H1 (cell line): ENCODE data around the gene MKI67. TPM values are rescaled to one million over a fixed set of nuclear protein-coding genes. Genes with fewer than 3 reads are reported as not detected.
"Not testable (repeated sequence)": the region's sequence is repeated elsewhere in the genome, so short reads cannot be mapped to it uniquely, and the experiment has no call there.

Experiments used
- CTCF ChIA-PET: fragments of 300-600 bp; sonication (Branson Sonifier 250); formaldehyde crosslinking; loops from one replicate; lab custom pipeline; 2021; ENCODE audit not compliant: partially characterized antibody; lab: Charles Lee
- POLR2A ChIA-PET: fragments of 300-600 bp; sonication (Branson Sonifier 250); formaldehyde crosslinking; loops from one replicate; lab custom pipeline; 2021; ENCODE audit warnings: inconsistent platforms; ENCODE audit not compliant: partially characterized antibody; lab: Charles Lee
- DNase-seq, 2 experiments: peaks; one replicate each; pipeline versions ENCODE4 v3.0.0 to v3.0.0-alpha.2; 2010 to 2022; ENCODE audit warnings: low spot score in 2 of 2, low read depth in 1 of 2, mixed read lengths in 1 of 2
- FAIRE-seq: peaks from 2 replicates; lab custom pipeline; 2011; peaks lifted over from hg19 to GRCh38; lab: Jason Lieb, UNC
- H2AFZ ChIP-seq: 2 replicates; pipeline ENCODE4 v1.8.1; 2012; ENCODE audit warnings: low read length, inconsistent platforms
- H2AK5ac ChIP-seq: 2 replicates; pipeline ENCODE4 v1.6.1; 2013; ENCODE audit warnings: low read depth, low read length
- H2BK120ac ChIP-seq: replicated peaks from 2 replicates; pipeline ENCODE3; 2013; ENCODE audit warnings: low read depth, low read length, inconsistent platforms
- H2BK12ac ChIP-seq: 2 replicates; pipeline ENCODE4 v1.6.1; 2013; ENCODE audit warnings: low read depth, low read length
- H2BK15ac ChIP-seq: 2 replicates; pipeline ENCODE4 v1.6.1; 2013; ENCODE audit warnings: low read length
- H2BK20ac ChIP-seq: 2 replicates; pipeline ENCODE4 v1.6.1; 2013; ENCODE audit warnings: low read length
- H2BK5ac ChIP-seq: 2 replicates; pipeline ENCODE4 v1.6.1; 2013; ENCODE audit warnings: low read depth, low read length
- H3K14ac ChIP-seq: 2 replicates; pipeline ENCODE4 v1.6.1; 2013; ENCODE audit warnings: inconsistent platforms; ENCODE audit not compliant: insufficient read length
- H3K18ac ChIP-seq: 2 replicates; pipeline ENCODE4 v1.6.1; 2013; ENCODE audit warnings: low read length; ENCODE audit errors: extremely low read depth
- H3K23ac ChIP-seq: 2 replicates; pipeline ENCODE4 v1.6.1; 2013; ENCODE audit warnings: inconsistent platforms; ENCODE audit not compliant: insufficient read length
- H3K23me2 ChIP-seq: 2 replicates; pipeline ENCODE4 v1.6.1; 2013; ENCODE audit warnings: low read depth, low read length
- H3K27ac ChIP-seq: 2 replicates; pipeline ENCODE4 v1.6.1; 2011; ENCODE audit warnings: low read depth, low read length, inconsistent platforms
- H3K27me3 ChIP-seq, 4 experiments: replicated peaks in 1 of 4; 1 replicate in 1 of 4; 2 replicates in 3 of 4; pipeline versions ENCODE4 v1.6.1 to v1.8.1; 2011 to 2013; ENCODE audit warnings: low read length in 3 of 4, mild to moderate bottlenecking in 3 of 4, inconsistent platforms in 2 of 4, mixed read lengths in 2 of 4, moderate library complexity in 1 of 4; ENCODE audit not compliant: control insufficient read depth in 3 of 4, insufficient read depth in 3 of 4; ENCODE audit errors: extremely low read depth in 1 of 4
- H3K36me3 ChIP-seq, 4 experiments: 2 replicates each; pipeline versions ENCODE4 v1.6.1 to v1.8.1; 2011 to 2013; ENCODE audit warnings: mild to moderate bottlenecking in 4 of 4, low read length in 3 of 4, moderate library complexity in 2 of 4, control low read depth in 1 of 4, inconsistent platforms in 1 of 4; ENCODE audit not compliant: insufficient read depth in 4 of 4, control insufficient read depth in 2 of 4
- H3K4ac ChIP-seq: replicated peaks from 2 replicates; pipeline ENCODE3; 2013; ENCODE audit warnings: low read length, low read depth, mixed read lengths, inconsistent platforms; ENCODE audit not compliant: insufficient read length
- H3K4me1 ChIP-seq, 4 experiments: replicated peaks in 1 of 4; 1 replicate in 1 of 4; 2 replicates in 3 of 4; pipeline versions ENCODE4 v1.6.1 to v1.8.1; 2011 to 2013; ENCODE audit warnings: low read length in 3 of 4, inconsistent platforms in 2 of 4, mixed read lengths in 1 of 4; ENCODE audit not compliant: insufficient read depth in 4 of 4, control insufficient read depth in 3 of 4
- H3K4me2 ChIP-seq, 2 experiments: 2 replicates each; pipeline versions ENCODE4 v1.6.1 to v1.8.1; 2011 to 2013; ENCODE audit warnings: low read depth in 2 of 2, low read length in 2 of 2, control low read depth in 1 of 2, inconsistent platforms in 1 of 2, mild to moderate bottlenecking in 1 of 2; ENCODE audit not compliant: insufficient read depth in 1 of 2
- H3K4me3 ChIP-seq, 4 experiments: fragments of 200-600, 300-600 bp in 1 of 4; sonication (generic), shearing (Covaris generic), sonication (Bioruptor Twin) in 1 of 4; 2 replicates each; pipeline versions ENCODE4 v1.5.1 to v1.8.1; 2011 to 2016; ENCODE audit warnings: low read length in 4 of 4, low read depth in 3 of 4, control low read depth in 2 of 4, inconsistent platforms in 2 of 4, mild to moderate bottlenecking in 2 of 4, mixed read lengths in 1 of 4, moderate library complexity in 1 of 4; ENCODE audit not compliant: insufficient read depth in 2 of 4; ENCODE audit errors: extremely low read depth in 1 of 4
- H3K56ac ChIP-seq: replicated peaks from 2 replicates; pipeline ENCODE3; 2013; ENCODE audit warnings: low read depth, mild to moderate bottlenecking, mixed read lengths, low read length, inconsistent platforms; ENCODE audit not compliant: insufficient read length
- H3K79me1 ChIP-seq: 2 replicates; pipeline ENCODE4 v1.6.1; 2013; ENCODE audit warnings: low read depth, low read length, control low read depth
- H3K79me2 ChIP-seq, 2 experiments: 2 replicates each; pipeline versions ENCODE4 v1.6.1 to v1.8.1; 2012 to 2013; ENCODE audit warnings: low read length in 2 of 2, mild to moderate bottlenecking in 2 of 2, inconsistent platforms in 1 of 2; ENCODE audit not compliant: insufficient read depth in 2 of 2, control insufficient read depth in 1 of 2
- H3K9ac ChIP-seq, 4 experiments: replicated peaks in 1 of 4; 1 replicate in 1 of 4; 2 replicates in 3 of 4; pipeline versions ENCODE4 v1.6.1 to v1.8.1; 2011 to 2013; ENCODE audit warnings: low read depth in 3 of 4, low read length in 3 of 4, control low read depth in 2 of 4, mild to moderate bottlenecking in 2 of 4, moderate library complexity in 2 of 4, inconsistent platforms in 1 of 4; ENCODE audit errors: extremely low read depth in 1 of 4
- H3K9me3 ChIP-seq, 2 experiments: 2 replicates each; pipeline versions ENCODE4 v1.6.1 to v1.8.1; 2012 to 2013; ENCODE audit warnings: mild to moderate bottlenecking in 2 of 2, moderate library complexity in 2 of 2, control low read depth in 1 of 2, inconsistent platforms in 1 of 2, low read depth in 1 of 2, low read length in 1 of 2, mixed read lengths in 1 of 2; ENCODE audit not compliant: insufficient read depth in 2 of 2
- H4K20me1 ChIP-seq, 2 experiments: replicated peaks in 1 of 2; 2 replicates each; pipeline versions ENCODE3 to v1.8.1; 2011 to 2013; ENCODE audit warnings: inconsistent platforms in 2 of 2, low read length in 2 of 2, mild to moderate bottlenecking in 1 of 2; ENCODE audit not compliant: insufficient read depth in 2 of 2, control insufficient read depth in 1 of 2
- H4K5ac ChIP-seq: 2 replicates; pipeline ENCODE4 v1.6.1; 2013; ENCODE audit warnings: low read length, low read depth, mixed read lengths, inconsistent platforms; ENCODE audit not compliant: insufficient read length
- H4K8ac ChIP-seq: 2 replicates; pipeline ENCODE4 v1.8.0; 2013; ENCODE audit warnings: mild to moderate bottlenecking, moderate library complexity, low read length, inconsistent platforms; ENCODE audit not compliant: insufficient read depth; ENCODE audit errors: extremely low read depth
- H4K91ac ChIP-seq: replicated peaks from 2 replicates; pipeline ENCODE3; 2013; ENCODE audit warnings: low read length, mixed read lengths, inconsistent platforms; ENCODE audit not compliant: insufficient read length
- CEBPB ChIP-seq: IDR thresholded peaks from 2 replicates; pipeline ENCODE4 v1.6.1; 2012; ENCODE audit warnings: low read depth, low read length
- WGBS, 2 experiments: shearing (Covaris generic) in 1 of 2; methylation state at CpG; one replicate each; pipeline versions ENCODE4 v1.1.6 to v1.1.7; 2013 to 2015; ENCODE audit warnings: low lambda C conversion rate in 2 of 2, mixed read lengths in 2 of 2, inconsistent platforms in 1 of 2, low coverage in 1 of 2, missing lambda C conversion rate in 1 of 2; ENCODE audit not compliant: insufficient replicate concordance in 2 of 2, insufficient coverage in 1 of 2, insufficient read length in 1 of 2; ENCODE audit errors: extremely low coverage in 1 of 2, missing lambda C conversion rate in 1 of 2; 5-methylcytosine and 5-hydroxymethylcytosine counted together
- polyA plus RNA-seq, 7 experiments: library from polyadenylated mRNA; depleted of rRNA in 3 of 7; stranded (reverse) in 5 of 7; unstranded in 2 of 7; fragments of >200 nt in 5 of 7; fragments of 200-250 nt in 2 of 7; gene quantifications; 1 replicate in 5 of 7; 2 replicates in 1 of 7; 4 replicates in 1 of 7; pipeline versions ENCODE4 v1.2.1 to v1.2.3, GENCODE V29; 2011 to 2013; ENCODE audit warnings: missing spikeins in 2 of 7, mixed read lengths in 2 of 7
- total RNA-seq: library from RNA; stranded (reverse); fragmentation: NEBNext Ultra II Directional; extraction: Animal tissue kit (Norgen Biotek cat#: 25700); gene quantifications from 2 replicates; pipeline ENCODE4 v1.2.1, GENCODE V29; 2021

The MKI67 gene
- total and polyA plus RNA-seq, 2 of the 8 experiments (the other 6 are each of a cell fraction or from before 2014, with no cell fraction given), result 15.8 to 85.1 TPM

GRCh38 chr10:128138429-128138828 is 12.2 kb upstream of the MKI67 start:
- CTCF ChIA-PET, result interaction anchor here (1.3 to 3.0 kb wide), 3 partner anchors 11 to 22 kb away, joined by 3 to 13 read pairs (median 5); no protein-coding TSS in a partner anchor
- H2BK120ac ChIP-seq, H4K91ac ChIP-seq, H3K27ac ChIP-seq, FAIRE-seq, H2BK5ac ChIP-seq, H2BK20ac ChIP-seq, H3K4me3 ChIP-seq, H3K36me3 ChIP-seq, H3K18ac ChIP-seq, H2BK12ac ChIP-seq, H3K9me3 ChIP-seq, H3K79me2 ChIP-seq, H3K56ac ChIP-seq, POLR2A ChIA-PET, DNase-seq, H3K79me1 ChIP-seq, H3K14ac ChIP-seq, H3K23ac ChIP-seq, H4K8ac ChIP-seq, H4K20me1 ChIP-seq, H3K23me2 ChIP-seq, H4K5ac ChIP-seq, H2AFZ ChIP-seq, H2BK15ac ChIP-seq, H3K4ac ChIP-seq, H3K27me3 ChIP-seq, H3K9ac ChIP-seq, H2AK5ac ChIP-seq, H3K4me2 ChIP-seq, H3K4me1 ChIP-seq: not testable (repeated sequence)
- 0 out of 2 replicates have a peak, but pooled peaks have one; percentile 9 for TF ChIP-seq CEBPB
- 89% methylated on average over 9 of the region's 11 CpGs; no CpG with 5 or more reads in 1 of the 2 experiments for WGBS, 2 experiments
